Retina (tissue), 1 donor: Measurements from ENCODE around the gene CDK18.
"Not testable (repeated sequence)": the region's sequence is repeated elsewhere in the genome, so short reads cannot be mapped to it uniquely, and the experiment has no call there.

Experiments
- DNase-seq: peaks from one replicate; pipeline ENCODE4 v3.0.0-alpha.2; 2016

The CDK18 gene

DNA sequence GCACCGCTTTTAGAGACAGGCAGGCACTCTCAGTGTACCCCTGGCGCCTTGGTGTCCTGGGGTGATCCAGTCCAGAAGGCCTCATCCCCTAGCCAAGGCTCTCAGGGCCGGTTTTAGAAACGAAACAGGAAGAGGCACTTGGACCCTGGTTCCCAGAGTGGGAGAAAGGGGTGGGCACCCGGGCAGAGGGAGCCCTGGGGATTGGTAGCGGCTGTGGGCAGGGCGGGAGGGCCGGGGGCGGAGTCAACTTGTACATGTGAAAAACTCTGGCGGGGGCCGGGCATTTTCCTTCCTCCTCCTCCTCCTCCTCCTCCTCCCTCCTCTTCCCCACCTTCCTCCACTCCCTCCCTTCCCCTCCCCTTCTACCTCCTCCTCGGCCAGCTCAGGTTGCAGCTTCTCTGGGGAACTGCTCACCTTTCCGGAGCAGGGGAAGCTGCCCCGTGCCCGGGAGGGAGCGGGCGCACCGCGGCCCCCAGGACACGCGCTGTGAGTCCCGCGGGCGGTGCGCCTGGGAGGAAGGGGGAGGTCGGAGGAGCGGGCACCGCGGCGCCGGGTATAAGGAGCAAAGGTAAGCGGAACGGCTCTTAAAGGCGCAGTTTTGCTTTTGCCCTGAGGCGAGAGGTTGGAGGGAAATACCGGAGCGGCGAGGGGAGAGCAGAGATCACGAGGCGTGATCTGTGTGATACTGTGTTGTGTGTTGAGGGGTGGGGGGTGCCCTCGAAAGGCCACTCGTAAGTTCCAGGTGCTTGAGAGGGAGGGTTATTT, at the start of gene CDK18:
Gene CDK18 (plus strand): TSS at position 359 of the 765 bp plus-strand sequence. CDS start 18,499 bp downstream, outside the sequence.
- DNase-seq = peak; percentile 67

DNA sequence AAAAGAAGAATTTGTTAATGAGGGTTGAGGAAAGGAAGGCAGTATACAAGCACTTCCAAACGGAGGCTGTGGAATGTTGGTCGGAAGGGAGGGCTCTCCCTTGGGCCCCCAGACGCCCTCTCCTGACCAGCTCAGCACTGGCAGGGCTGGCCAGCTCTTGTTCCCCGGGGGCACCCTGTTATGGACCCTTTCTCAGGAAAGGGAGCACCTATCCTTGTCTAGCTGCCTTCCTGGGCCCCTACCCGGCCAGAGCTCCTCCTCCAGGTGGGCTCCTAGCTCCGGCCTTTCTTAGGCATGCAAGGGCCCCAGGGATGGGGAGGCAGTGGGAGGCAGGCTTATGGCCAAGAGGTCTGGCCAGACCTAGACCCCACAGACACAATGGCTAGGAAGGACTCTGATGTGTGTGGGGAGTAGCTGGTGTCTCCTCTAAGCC, 49.5 kb upstream of the CDK18 start:
- DNase-seq = peak; percentile 53

- DNase-seq = peak; percentile 71
These were observed 48.7 kb upstream of the CDK18 start, which contains the start of gene BLACAT1 for GRCh38 chr1:205455581-205456382. TSS of gene BLACAT1 (minus strand) at chr1:205456045.

GRCh38 chr1:205456383-205456867, 48.0 kb upstream of the CDK18 start:
- peak; percentile 79 for DNase-seq

- peak; percentile 79 for DNase-seq
These were observed 47.4 kb upstream of the CDK18 start for GRCh38 chr1:205456868-205457745.

DNA sequence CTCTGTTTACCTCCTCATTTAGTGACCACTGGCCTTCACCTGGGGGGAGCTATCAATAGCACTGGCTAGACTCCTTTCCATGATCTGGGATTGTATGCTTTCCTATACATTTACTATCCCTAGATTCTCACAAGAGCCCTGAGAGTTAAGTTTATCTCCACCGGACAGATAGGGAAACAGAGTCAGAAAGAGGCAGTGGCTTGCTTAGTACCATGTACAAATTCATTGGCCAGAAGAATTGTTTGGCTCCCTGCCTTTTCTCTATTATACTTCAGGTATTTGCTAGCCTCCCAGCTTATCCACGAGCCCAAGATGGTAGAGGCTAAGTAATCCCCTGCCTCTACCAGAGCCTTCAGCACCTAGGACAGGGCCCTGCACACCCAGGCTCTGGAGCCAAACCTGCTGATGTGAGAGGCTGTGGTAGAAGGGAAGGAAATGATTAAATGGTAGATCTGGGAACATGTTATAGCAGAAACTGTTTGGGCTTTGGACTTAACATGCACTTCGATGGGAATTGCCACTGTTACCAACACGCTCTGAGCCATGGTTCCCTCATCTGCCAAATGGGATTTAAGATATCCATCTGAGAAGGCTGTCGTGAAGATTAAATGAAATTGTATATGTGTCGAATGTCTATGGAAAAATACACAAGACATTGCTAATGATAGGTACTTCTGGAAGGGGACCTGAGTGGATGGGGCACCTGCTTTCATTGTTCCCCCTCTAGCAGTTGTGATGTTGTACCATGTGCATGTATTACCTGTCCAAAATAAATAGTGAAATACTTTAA, 45.5 kb upstream of the CDK18 start:
- no peak for DNase-seq

DNA sequence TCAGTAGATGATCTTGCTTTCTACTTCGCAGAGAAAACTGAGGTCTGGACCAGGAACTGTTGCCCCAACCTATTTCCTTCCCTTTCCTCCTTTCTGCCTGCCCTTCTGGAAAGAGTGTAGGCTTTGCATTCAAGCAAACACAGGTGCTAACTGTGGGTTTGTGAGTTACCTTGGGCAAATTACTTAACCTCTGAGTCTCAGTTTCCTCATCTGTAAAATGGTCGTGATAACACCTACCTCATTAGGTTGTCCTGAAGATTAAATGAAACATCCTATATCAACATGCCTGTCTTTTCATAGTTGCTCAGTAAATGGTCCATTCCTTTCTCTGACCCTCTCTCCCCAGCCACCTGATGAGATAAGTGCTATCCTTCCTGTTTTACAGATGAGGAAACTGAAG, 39.1 kb upstream of the CDK18 start:
- no peak for DNase-seq

DNA sequence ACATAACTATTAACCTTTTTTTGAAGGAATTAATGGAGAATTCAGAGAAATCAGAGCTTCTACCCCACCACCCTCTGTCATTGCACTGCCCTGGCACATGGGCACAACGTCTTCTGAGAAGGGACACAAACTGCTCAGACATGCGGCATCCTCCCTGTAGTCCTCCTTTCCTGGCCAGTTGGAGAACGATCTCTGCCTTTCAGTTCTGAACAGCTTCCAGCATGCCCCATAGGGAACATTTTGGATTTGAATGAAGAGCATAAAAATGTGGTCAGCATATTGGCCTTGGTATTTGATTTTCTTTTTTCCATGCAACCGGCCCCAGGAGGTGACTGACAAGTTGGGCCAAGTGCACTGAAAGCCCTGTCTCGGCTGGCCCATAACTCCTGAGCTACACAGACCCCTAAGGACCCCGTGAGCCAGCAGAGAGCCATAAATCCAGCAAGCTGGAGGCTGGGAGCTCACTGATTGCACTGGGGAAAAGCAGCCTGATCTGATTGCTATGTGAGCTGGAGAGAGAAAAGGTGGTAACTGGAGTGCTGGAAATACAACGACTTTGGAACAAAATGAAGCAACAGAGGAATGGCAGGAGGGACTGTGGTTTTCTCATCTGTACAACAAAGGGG, 37.8 kb upstream of the CDK18 start:
- DNase-seq = no peak

DNA sequence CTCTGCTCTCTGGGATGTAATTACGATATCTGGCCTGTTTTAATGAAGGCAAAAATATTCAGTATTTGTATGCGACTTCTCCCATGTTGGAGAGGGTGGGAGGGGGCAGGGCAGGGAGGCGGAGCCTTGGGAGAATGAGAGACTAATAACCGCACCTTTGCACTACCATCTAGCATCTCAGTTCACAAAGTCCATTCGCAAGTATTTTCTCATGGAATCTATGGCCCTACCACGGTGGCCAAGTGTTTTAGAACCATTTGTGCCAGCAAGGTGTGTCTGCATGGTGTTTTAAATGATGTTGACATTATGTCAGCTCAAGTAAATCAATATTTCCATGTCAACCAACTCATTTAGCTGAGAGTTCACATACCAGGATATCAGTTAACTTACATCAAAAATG, 34.3 kb upstream of the CDK18 start:
- DNase-seq = no peak

DNA sequence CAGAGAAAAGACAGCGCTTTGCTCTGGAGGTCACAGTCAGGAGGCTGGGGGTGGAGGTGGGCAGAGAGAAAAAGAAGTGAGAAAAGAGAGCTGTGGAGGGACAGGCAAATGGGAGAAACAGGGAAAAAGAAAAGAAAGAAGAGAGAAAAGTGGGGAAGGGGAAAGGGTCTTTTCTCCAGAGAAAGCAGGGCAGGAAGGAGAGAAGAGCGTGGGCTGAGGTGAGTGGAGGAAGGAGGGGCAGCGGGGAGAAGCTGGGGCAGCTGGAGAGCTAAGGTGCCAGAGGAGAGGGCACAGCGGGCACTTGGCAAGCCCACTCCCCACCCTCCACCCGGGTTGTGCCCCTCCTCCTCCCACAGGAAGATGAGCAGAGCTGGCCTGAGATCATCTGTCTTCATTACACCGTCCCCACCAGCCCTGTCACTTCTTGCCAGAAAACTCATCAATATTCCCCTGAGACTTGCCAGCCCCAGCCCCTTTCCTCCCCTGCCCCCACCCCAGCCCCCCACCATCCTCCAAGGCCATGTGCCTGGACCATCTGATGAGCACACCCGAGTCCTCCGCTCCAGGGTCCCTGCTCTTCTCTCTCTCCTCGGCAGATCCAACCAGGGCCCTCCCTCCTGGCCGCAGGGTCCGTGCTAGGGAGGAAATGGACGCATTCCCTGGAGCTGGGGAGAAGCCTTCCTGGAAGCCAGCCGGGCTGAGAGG, 31.6 kb upstream of the CDK18 start:
- DNase-seq = no peak

- DNase-seq = no peak
These were observed 31.0 kb upstream of the CDK18 start for GRCh38 chr1:205473475-205473874.

DNA sequence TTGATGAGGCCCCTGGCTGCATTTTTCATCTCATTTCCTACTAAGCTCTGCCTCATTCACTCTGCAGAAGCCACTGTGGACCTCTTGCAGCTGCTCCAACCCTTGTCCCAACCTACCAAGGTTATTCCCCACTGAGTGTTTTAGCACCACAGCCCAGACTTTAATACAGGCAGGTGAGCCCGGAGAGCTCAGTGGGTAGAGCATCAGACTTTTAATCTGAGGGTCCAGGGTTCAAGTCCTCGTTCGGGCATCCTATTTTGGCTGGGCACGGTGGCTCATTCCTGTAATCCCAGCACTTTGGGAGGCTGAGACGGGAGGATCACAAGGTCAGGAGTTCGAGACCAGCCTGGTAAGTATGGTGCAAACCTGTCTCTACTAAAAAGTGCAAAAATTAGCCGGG, 30.5 kb upstream of the CDK18 start:
- no peak for DNase-seq

DNA sequence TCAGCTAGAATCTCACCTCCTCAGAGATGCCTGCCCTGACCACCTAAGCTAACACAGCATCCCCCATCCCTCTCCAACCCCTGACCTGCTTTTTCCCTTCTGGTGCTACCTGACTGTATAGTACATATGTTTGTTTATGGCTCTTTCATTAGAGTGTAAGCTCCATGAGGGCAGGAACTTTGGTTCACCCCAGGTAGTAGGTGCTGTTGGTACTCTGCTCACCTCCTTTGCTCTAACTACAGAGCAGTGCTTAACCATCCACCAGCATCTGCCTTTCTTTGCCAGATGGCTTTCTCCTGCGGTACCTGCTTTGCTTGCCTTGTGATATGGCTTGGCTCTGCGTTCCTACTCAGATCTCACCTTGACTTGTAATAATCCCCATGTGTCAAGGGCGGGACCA, 29.9 kb upstream of the CDK18 start:
- no peak for DNase-seq

GRCh38 chr1:205475855-205476254, 28.6 kb upstream of the CDK18 start:
- DNase-seq = no peak

DNA sequence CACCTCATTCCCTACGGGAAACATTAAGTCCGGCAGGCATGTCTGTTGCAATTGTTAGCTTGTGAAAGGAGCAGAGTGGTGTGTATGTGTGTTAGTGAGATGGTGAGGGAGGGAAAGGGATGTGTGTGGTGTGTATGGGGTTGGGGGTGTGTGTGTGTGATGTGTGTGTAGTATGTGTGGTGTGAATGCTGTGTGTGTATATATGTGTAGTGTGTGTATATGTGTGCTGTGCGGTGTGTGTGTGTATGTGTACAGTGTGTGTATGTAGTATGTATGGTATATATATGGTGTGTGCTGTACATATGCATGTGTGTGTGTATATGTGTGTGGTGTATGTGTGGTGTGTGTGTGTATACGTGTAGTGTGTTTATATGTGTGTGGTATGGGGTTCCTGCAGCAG, 27.8 kb upstream of the CDK18 start:
- no peak for DNase-seq

GRCh38 chr1:205477121-205477758, 27.2 kb upstream of the CDK18 start:
- no peak for DNase-seq

DNA sequence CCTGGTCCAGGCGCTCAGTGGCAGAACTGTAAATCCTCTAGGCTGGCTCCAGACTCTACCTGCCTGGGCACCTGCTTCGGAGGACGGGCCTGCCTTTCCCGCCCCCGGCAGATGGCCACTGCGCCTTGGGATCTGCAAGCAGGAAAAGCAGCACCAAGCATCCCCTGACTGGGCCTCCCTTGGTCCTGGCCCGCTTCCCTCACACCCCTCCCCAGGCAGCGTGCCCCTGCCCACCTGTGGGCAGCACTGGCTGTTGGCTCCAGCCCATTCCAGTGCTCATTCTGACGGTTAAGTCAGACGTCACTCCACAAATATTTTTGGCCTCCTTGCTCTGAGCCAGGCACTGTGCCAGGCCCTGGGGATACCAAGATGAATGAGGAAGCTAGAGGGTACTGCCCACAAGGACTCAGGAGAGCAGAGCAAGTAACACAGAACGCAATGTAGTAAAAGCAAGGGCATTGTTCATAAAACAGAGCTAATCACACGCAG, 26.7 kb upstream of the CDK18 start:
- no peak for DNase-seq

GRCh38 chr1:205478985-205479384, 25.5 kb upstream of the CDK18 start:
- DNase-seq = not testable (repeated sequence)

- no peak for DNase-seq
These were observed 24.0 kb upstream of the CDK18 start for GRCh38 chr1:205480349-205480985.

DNA sequence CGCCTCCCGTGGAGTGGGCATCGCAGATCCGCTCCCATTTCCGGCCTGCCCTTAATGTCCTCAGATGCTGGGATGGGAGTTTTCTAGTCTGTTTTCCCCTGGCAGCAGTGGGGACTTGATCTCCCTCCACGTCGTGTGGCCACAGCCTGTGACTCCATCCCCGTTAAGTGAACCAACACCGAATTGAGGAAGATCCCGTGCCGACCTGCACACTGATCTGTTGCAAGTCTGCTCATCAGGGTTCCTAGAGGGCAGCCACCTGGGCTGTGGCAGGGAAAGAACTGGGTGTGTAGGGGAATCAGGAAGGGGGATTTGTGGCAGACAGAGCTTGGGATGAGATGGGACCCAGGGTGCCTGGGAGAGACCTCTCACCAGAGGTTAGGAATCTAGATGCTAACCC, 23.3 kb upstream of the CDK18 start:
- DNase-seq = no peak
